WTC11 (cell line): Measurements from ENCODE around the gene ARIH1. TPM values are rescaled to one million over a fixed set of nuclear protein-coding genes. Genes with fewer than 3 reads are reported as not detected.

Experiments used
- ATAC-seq: fragments of 200-7000 bp; cut with Tn5 transposase; 2 replicates; pipeline ENCODE4 v1.10.0; 2021; ENCODE audit warnings: mild to moderate bottlenecking, moderate library complexity
- CTCF ChIA-PET: fragments of 300-600 bp; sonication (Branson Sonifier 250); formaldehyde crosslinking; loops from one replicate; lab custom pipeline; 2021; ENCODE audit warnings: antibody characterized with exemption; lab: Charles Lee
- POLR2A ChIA-PET: fragments of 350-600 bp; sonication (Branson Sonifier 250); formaldehyde crosslinking; loops from one replicate; lab custom pipeline; 2021; ENCODE audit warnings: antibody characterized with exemption; lab: Charles Lee
- DNase-seq: peaks from one replicate; pipeline ENCODE4 v3.0.0; 2021; ENCODE audit warnings: low spot score
- H3K27ac Mint-ChIP-seq: 2 replicates; pipeline ENCODE4 v1.8.0; 2021; ENCODE audit warnings: mixed read lengths
- H3K27me3 Mint-ChIP-seq: 2 replicates; pipeline ENCODE4 v1.8.0; 2021; ENCODE audit warnings: low read depth, mild to moderate bottlenecking, moderate library complexity, mixed read lengths
- H3K36me3 Mint-ChIP-seq: 2 replicates; pipeline ENCODE4 v1.8.0; 2021; ENCODE audit warnings: mixed read lengths
- H3K4me1 Mint-ChIP-seq: 2 replicates; pipeline ENCODE4 v1.8.0; 2022; ENCODE audit warnings: mixed read lengths
- H3K4me3 Mint-ChIP-seq: 2 replicates; pipeline ENCODE4 v1.8.0; 2021; ENCODE audit warnings: mild to moderate bottlenecking, moderate library complexity, mixed read lengths
- H3K9me3 Mint-ChIP-seq: 2 replicates; pipeline ENCODE4 v1.8.0; 2021; ENCODE audit warnings: mixed read lengths
- ATF3 ChIP-seq: sonication (generic); formaldehyde crosslinking; conservative IDR thresholded peaks from 2 replicates; pipeline ENCODE4 v1.8.1; 2022; ENCODE audit warnings: mild to moderate bottlenecking, missing genetic modification reagents
- CBFB ChIP-seq: sonication (generic); formaldehyde crosslinking; IDR thresholded peaks from 2 replicates; pipeline ENCODE4 v1.8.1; 2022; ENCODE audit warnings: mild to moderate bottlenecking, low read depth, missing genetic modification reagents
- CDX4 ChIP-seq: fragments of 250-450 bp; sonication (Bioruptor Pico); IDR thresholded peaks from 2 replicates; pipeline ENCODE4 v1.9.0; 2021; ENCODE audit warnings: moderate library complexity, mild to moderate bottlenecking, inconsistent platforms, borderline replicate concordance
- ESRRA ChIP-seq: sonication (generic); formaldehyde crosslinking; IDR thresholded peaks from 2 replicates; pipeline ENCODE4 v1.8.1; 2022; ENCODE audit warnings: mild to moderate bottlenecking, missing genetic modification reagents, borderline replicate concordance
- ETV6 ChIP-seq: sonication (generic); formaldehyde crosslinking; IDR thresholded peaks from 2 replicates; pipeline ENCODE4 v1.8.1; 2022; ENCODE audit warnings: mild to moderate bottlenecking, missing genetic modification reagents
- GRHL2 ChIP-seq: fragments of 250-450 bp; sonication (Bioruptor Pico); IDR thresholded peaks from 2 replicates; pipeline ENCODE4 v1.8.0; 2022; ENCODE audit warnings: mild to moderate bottlenecking, moderate library complexity; ENCODE audit not compliant: insufficient replicate concordance, severe bottlenecking
- IRF2 ChIP-seq: sonication (generic); formaldehyde crosslinking; IDR thresholded peaks from 2 replicates; pipeline ENCODE4 v1.8.0; 2022; ENCODE audit warnings: low read depth, missing genetic modification reagents, borderline replicate concordance
- JUN ChIP-seq: sonication (generic); formaldehyde crosslinking; IDR thresholded peaks from 2 replicates; pipeline ENCODE4 v1.8.0; 2023; ENCODE audit warnings: mild to moderate bottlenecking, missing genetic modification reagents
- KAT7 ChIP-seq: sonication (generic); formaldehyde crosslinking; IDR thresholded peaks from 2 replicates; pipeline ENCODE4 v1.8.1; 2023; ENCODE audit warnings: missing genetic modification reagents, mild to moderate bottlenecking, borderline replicate concordance
- MYBL2 ChIP-seq: sonication (generic); formaldehyde crosslinking; IDR thresholded peaks from 2 replicates; pipeline ENCODE4 v1.8.1; 2023; ENCODE audit warnings: mild to moderate bottlenecking, moderate library complexity, missing genetic modification reagents
- PREB ChIP-seq: sonication (generic); formaldehyde crosslinking; IDR thresholded peaks from 2 replicates; pipeline ENCODE4 v1.8.1; 2022; ENCODE audit warnings: mild to moderate bottlenecking, missing genetic modification reagents, moderate library complexity, borderline replicate concordance
- PRRX2 ChIP-seq: fragments of 250-450 bp; sonication (Bioruptor Pico); IDR thresholded peaks from 2 replicates; pipeline ENCODE4 v1.8.0; 2021; ENCODE audit warnings: mild to moderate bottlenecking
- RORB ChIP-seq: fragments of 250-450 bp; sonication (Bioruptor Pico); IDR thresholded peaks from 2 replicates; pipeline ENCODE4 v1.9.0; 2021; ENCODE audit warnings: mild to moderate bottlenecking
- SOX15 ChIP-seq: fragments of 250-450 bp; sonication (Bioruptor Pico); IDR thresholded peaks from 2 replicates; pipeline ENCODE4 v1.9.0; 2021; ENCODE audit warnings: mild to moderate bottlenecking
- TEAD4 ChIP-seq: sonication (generic); formaldehyde crosslinking; IDR thresholded peaks from 2 replicates; pipeline ENCODE4 v1.8.0; 2022; ENCODE audit warnings: mild to moderate bottlenecking, missing genetic modification reagents
- USF1 ChIP-seq: sonication (generic); formaldehyde crosslinking; IDR thresholded peaks from 2 replicates; pipeline ENCODE4 v1.8.0; 2022; ENCODE audit warnings: mild to moderate bottlenecking, missing genetic modification reagents
- ZBTB21 ChIP-seq: sonication (generic); formaldehyde crosslinking; IDR thresholded peaks from 2 replicates; pipeline ENCODE4 v1.8.1; 2023; ENCODE audit warnings: mild to moderate bottlenecking, missing genetic modification reagents, borderline replicate concordance
- ZBTB43 ChIP-seq: sonication (generic); formaldehyde crosslinking; IDR thresholded peaks from 2 replicates; pipeline ENCODE4 v1.8.1; 2023; ENCODE audit warnings: mild to moderate bottlenecking, missing genetic modification reagents
- ZNF138 ChIP-seq: sonication (generic); formaldehyde crosslinking; conservative IDR thresholded peaks from 2 replicates; pipeline ENCODE4 v1.8.1; 2022; ENCODE audit warnings: mild to moderate bottlenecking, moderate library complexity, missing genetic modification reagents
- ZNF396 ChIP-seq: fragments of 250-450 bp; sonication (Bioruptor Pico); IDR thresholded peaks from 2 replicates; pipeline ENCODE4 v1.8.0; 2021; ENCODE audit warnings: mild to moderate bottlenecking, moderate library complexity, borderline replicate concordance
- ZNF512 ChIP-seq: sonication (generic); formaldehyde crosslinking; IDR thresholded peaks from 2 replicates; pipeline ENCODE4 v1.8.1; 2022; ENCODE audit warnings: missing genetic modification reagents, borderline replicate concordance
- ZNF532 ChIP-seq: fragments of 250-450 bp; sonication (Bioruptor Pico); IDR thresholded peaks from 2 replicates; pipeline ENCODE4 v1.9.0; 2021; ENCODE audit warnings: mild to moderate bottlenecking, borderline replicate concordance
- total RNA-seq: library from RNA; stranded (reverse); gene quantifications from 3 replicates; pipeline ENCODE4 v1.2.3, GENCODE V29; 2021

The ARIH1 gene
- total RNA-seq, 1 experiment from 2014 or later: 198 TPM

GRCh38 chr15:72564091-72564490 is 90.0 kb downstream of the ARIH1 start:
- no peak for ATAC-seq
- DNase-seq: no peak
- no peaks in the 10 kb centered on the region for H3K27me3 Mint-ChIP-seq
- H3K27ac Mint-ChIP-seq: no peak overlapping the region
- POLR2A ChIA-PET: interaction anchor here (0.6 kb wide), 1 partner anchor 20 kb away, joined by 3 read pairs; no protein-coding TSS in a partner anchor
- no peaks in the 10 kb centered on the region for H3K9me3 Mint-ChIP-seq
- peaks cover 38% of the 10 kb centered on the region for H3K36me3 Mint-ChIP-seq
- TF ChIP-seq ZNF512 (CRISPR knock-in tag) (no peak), KAT7 (CRISPR knock-in tag) (no peak), ATF3 (CRISPR knock-in tag) (no peak), ZBTB43 (no peak), ZBTB21 (no peak), MYBL2 (CRISPR knock-in tag) (no peak), CDX4 (CRISPR knock-in tag) (no peak), CBFB (CRISPR knock-in tag) (no peak), ETV6 (no peak), PREB (CRISPR knock-in tag) (no peak), JUN (CRISPR knock-in tag) (no peak), ZNF138 (CRISPR knock-in tag) (no peak), USF1 (CRISPR knock-in tag) (no peak)
- no peaks in the 10 kb centered on the region for H3K4me1 Mint-ChIP-seq
- CTCF ChIA-PET: no interaction called here
- no peak overlapping the region for H3K4me3 Mint-ChIP-seq

- no peaks in the 10 kb centered on the region for H3K4me1 Mint-ChIP-seq
- ATAC-seq (no peak), DNase-seq (no peak)
- ChIA-PET CTCF (interaction anchor here (1.1 kb wide), 1 partner anchor 155 kb away, joined by 3 read pairs; no protein-coding TSS in a partner anchor), POLR2A (no interaction called here)
- no peak overlapping the region for H3K27ac Mint-ChIP-seq
- no peaks in the 10 kb centered on the region for H3K9me3 Mint-ChIP-seq
- H3K36me3 Mint-ChIP-seq: peaks cover 46% of the 10 kb centered on the region
- TF ChIP-seq SOX15 (CRISPR knock-in tag) (no peak), PRRX2 (CRISPR knock-in tag) (no peak), ZNF396 (no peak), TEAD4 (CRISPR knock-in tag) (no peak), ZNF512 (CRISPR knock-in tag) (no peak), ZNF532 (no peak), RORB (no peak), IRF2 (no peak), ESRRA (no peak), CBFB (CRISPR knock-in tag) (no peak), GRHL2 (CRISPR knock-in tag) (no peak)
- no peaks in the 10 kb centered on the region for H3K27me3 Mint-ChIP-seq
- H3K4me3 Mint-ChIP-seq: no peak overlapping the region
Observed at GRCh38 chr15:72566973-72567372, 92.8 kb downstream of the ARIH1 start.
